IMR-90 (cell line): ENCODE results near the gene TNS3.

ENCODE experiments used
- CEBPB ChIP-seq: IDR thresholded peaks from 2 replicates; pipeline ENCODE4 v1.6.1; 2012; ENCODE audit warnings: low read depth, low read length, improper control_type of control experiment
- CTCF ChIP-seq: conservative IDR thresholded peaks from 2 replicates; pipeline ENCODE4 v1.5.1; 2012; ENCODE audit warnings: mild to moderate bottlenecking, low read depth, low read length, improper control_type of control experiment
- FOS ChIP-seq: fragments of 150-350 bp; IDR thresholded peaks from 2 replicates; pipeline ENCODE4 v1.6.1; 2016; ENCODE audit warnings: low read depth, low read length
- NFE2L2 ChIP-seq: fragments of 150-350 bp; IDR thresholded peaks from 2 replicates; pipeline ENCODE4 v1.6.1; 2016; ENCODE audit warnings: low read depth, mild to moderate bottlenecking, low read length
- POLR2A ChIP-seq: IDR thresholded peaks from 2 replicates; pipeline ENCODE4 v1.6.1; 2012; ENCODE audit warnings: mild to moderate bottlenecking, low read depth, low read length
- RAD21 ChIP-seq: IDR thresholded peaks from 2 replicates; pipeline ENCODE4 v1.6.1; 2012; ENCODE audit warnings: low read length, improper control_type of control experiment
- SMC3 ChIP-seq: fragments of 150-350 bp; IDR thresholded peaks from 2 replicates; pipeline ENCODE4 v1.6.1; 2016; ENCODE audit warnings: low read depth, mild to moderate bottlenecking, antibody characterized with exemption, low read length, moderate library complexity

GRCh38 chr7:47485640-47486435 is 96.1 kb downstream of the TNS3 start:
- TF ChIP-seq FOS (no peak; the same call in 1 of the 2 replicates), CTCF (no peak), SMC3 (no peak), POLR2A (no peak), RAD21 (no peak), NFE2L2 (no peak), CEBPB (no peak)
